H1 (cell line): ENCODE measurements around the gene CD28. TPM values are rescaled to one million over a fixed set of nuclear protein-coding genes. Genes with fewer than 3 reads are reported as not detected.

ENCODE experiments used
- EGR1 ChIP-seq: IDR thresholded peaks from 2 replicates; pipeline ENCODE4 v1.6.1; 2011; ENCODE audit warnings: low read depth, low read length, borderline replicate concordance
- EZH2 ChIP-seq: fragments of 200-600 bp; sonication (generic); IDR thresholded peaks from 2 replicates; pipeline ENCODE4 v1.7.1; 2012; ENCODE audit warnings: low read depth, mild to moderate bottlenecking, moderate library complexity, low read length, inconsistent platforms; ENCODE audit not compliant: severe bottlenecking
- RFX5 ChIP-seq: IDR thresholded peaks from 2 replicates; pipeline ENCODE4 v1.6.1; 2011; ENCODE audit warnings: low read depth, low read length, improper control_type of control experiment, borderline replicate concordance
- TCF12 ChIP-seq: IDR thresholded peaks from 2 replicates; pipeline ENCODE4 v1.6.1; 2011; ENCODE audit warnings: low read depth, mild to moderate bottlenecking, low read length
- polyA plus RNA-seq, 7 experiments: library from polyadenylated mRNA; depleted of rRNA in 3 of 7; stranded (reverse) in 5 of 7; unstranded in 2 of 7; fragments of >200 nt in 5 of 7; fragments of 200-250 nt in 2 of 7; gene quantifications; 1 replicate in 5 of 7; 2 replicates in 1 of 7; 4 replicates in 1 of 7; pipeline versions ENCODE4 v1.2.1 to v1.2.3, GENCODE V29; 2011 to 2013; ENCODE audit warnings: missing spikeins in 2 of 7, mixed read lengths in 2 of 7
- total RNA-seq: library from RNA; stranded (reverse); fragmentation: NEBNext Ultra II Directional; extraction: Animal tissue kit (Norgen Biotek cat#: 25700); gene quantifications from 2 replicates; pipeline ENCODE4 v1.2.1, GENCODE V29; 2021
- TF ChIP-seq, protein P1 (sequence below): IDR thresholded peaks from 2 replicates; pipeline ENCODE4 v1.6.1; 2011; ENCODE audit warnings: low read depth, mild to moderate bottlenecking, low read length; ENCODE audit not compliant: insufficient read depth

The CD28 gene
- total and polyA plus RNA-seq, 2 of the 8 experiments (the other 6 are each of a cell fraction or from before 2014, with no cell fraction given), result not detected

DNA sequence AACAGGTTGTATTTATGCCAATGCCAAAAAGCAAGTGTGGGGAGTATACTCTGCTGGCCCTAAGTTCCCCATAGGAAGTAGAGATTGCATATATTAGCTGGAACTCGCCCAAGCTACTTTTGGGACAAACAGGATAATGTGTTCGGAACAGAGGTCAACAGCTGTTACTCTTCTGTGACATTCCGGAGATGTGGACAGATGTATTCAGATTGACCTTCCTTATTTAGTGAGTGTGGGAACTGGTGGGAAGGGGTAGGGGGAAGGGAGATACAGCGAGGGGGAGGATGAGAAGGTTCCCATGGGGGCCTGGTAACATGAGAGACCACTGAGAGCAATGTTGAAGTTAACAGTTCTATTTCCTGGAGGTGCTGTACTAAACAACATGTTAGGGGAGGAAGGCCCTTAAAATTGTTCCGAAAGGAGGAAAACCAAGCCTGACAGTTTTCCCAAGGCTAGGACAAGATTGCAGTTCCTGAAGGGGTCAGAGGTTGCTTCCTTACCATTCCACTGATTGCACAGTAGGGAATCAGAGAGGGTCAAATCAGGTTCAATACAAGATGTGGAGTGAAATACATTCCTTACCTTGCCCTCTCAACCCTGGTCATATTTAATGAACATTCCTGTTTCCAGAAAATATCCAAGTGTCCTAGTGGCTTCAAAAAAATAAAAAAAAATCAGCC, 14.3 kb upstream of the CD28 start (continued):
- TF ChIP-seq RFX5 (no peak), EGR1 (no peak), TCF12 (no peak), EZH2 (no peak)
- TF ChIP-seq, protein P1, sequence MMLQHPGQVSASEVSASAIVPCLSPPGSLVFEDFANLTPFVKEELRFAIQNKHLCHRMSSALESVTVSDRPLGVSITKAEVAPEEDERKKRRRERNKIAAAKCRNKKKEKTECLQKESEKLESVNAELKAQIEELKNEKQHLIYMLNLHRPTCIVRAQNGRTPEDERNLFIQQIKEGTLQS, result no peak
- TF ChIP-seq, all 59 proteins: peak for 0
